NCI-H2196 treated with DMSO at 0.1 percent for 48 hours (cell line): ENCODE results near the gene RIPOR3.

ENCODE experiments used
- DNase-seq: peaks from one replicate; lab custom pipeline; 2025; ENCODE audit not compliant: unreplicated experiment; lab: John Stamatoyannopoulos, UW

RIPOR3 gene, protein sequence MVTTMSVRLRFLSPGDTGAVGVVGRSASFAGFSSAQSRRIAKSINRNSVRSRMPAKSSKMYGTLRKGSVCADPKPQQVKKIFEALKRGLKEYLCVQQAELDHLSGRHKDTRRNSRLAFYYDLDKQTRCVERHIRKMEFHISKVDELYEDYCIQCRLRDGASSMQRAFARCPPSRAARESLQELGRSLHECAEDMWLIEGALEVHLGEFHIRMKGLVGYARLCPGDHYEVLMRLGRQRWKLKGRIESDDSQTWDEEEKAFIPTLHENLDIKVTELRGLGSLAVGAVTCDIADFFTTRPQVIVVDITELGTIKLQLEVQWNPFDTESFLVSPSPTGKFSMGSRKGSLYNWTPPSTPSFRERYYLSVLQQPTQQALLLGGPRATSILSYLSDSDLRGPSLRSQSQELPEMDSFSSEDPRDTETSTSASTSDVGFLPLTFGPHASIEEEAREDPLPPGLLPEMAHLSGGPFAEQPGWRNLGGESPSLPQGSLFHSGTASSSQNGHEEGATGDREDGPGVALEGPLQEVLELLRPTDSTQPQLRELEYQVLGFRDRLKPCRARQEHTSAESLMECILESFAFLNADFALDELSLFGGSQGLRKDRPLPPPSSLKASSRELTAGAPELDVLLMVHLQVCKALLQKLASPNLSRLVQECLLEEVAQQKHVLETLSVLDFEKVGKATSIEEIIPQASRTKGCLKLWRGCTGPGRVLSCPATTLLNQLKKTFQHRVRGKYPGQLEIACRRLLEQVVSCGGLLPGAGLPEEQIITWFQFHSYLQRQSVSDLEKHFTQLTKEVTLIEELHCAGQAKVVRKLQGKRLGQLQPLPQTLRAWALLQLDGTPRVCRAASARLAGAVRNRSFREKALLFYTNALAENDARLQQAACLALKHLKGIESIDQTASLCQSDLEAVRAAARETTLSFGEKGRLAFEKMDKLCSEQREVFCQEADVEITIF

DNA sequence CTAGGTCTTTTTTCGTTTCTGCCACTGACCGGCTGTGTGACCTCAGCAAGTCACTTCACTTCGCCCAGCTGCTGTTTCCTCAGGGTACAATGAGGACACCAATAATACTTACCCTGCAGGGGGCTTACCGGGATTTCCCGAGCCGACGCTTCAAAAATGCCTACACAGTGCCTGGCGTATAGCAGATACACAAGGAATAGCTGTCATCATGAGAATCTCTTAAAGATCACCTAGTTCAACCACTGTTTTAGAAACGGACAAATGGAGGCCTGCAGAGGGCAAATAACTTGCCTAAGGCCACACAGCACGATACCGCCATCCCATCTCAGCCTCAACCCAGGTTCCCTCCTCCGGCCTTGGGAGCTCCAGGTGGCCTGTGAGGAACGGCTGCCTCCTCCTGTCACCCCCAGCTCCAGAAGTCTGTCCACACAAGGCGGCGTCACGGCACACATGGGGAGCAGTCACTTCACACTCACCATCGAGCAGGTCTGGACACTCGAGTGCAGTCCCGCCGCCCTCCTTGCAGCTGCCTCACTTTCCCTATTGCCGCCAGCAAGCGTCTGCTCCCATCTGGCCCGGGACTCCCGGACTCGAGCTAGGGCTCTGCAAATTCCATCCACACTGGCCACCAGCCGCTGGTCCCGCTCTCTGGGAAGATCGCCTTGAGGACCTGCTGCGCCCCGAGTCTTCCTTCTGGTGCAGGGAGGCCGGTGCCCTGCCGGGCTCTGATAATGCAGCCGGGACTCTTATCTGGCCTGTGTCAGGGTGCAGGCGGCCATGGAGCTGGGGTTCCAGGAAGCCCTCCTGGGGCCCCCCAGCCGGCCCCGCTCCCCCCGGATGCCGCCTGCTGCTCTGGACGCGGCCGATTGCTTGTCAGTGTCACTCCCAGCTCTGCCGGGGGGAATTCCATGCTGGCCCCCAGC lies at the start of gene RIPOR3:
TSS of gene RIPOR3 (minus strand) at position 893 of the 923 bp plus-strand sequence. CDS start at position 479, 414 bp downstream.
- no peak for DNase-seq

DNA sequence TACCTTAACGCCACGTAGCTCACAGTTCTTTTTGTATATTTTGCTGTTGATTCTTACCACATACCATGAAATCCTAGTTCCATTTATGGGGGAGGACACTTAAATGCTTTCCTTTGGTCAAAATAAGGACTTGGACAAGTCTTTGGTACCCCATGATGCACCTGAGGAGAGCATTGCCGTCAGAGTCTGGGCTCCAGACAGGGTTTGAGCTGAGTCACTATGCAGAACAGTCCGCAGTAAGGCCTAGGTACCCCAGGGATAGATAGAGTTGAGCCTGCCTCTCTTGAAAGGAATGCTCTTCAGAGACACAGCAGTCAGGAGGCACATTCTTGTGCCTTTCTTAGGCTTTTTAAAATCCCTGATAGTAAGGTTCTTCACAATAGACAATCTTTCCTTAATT lies 46.0 kb upstream of the RIPOR3 start:
- DNase-seq = no peak

DNA sequence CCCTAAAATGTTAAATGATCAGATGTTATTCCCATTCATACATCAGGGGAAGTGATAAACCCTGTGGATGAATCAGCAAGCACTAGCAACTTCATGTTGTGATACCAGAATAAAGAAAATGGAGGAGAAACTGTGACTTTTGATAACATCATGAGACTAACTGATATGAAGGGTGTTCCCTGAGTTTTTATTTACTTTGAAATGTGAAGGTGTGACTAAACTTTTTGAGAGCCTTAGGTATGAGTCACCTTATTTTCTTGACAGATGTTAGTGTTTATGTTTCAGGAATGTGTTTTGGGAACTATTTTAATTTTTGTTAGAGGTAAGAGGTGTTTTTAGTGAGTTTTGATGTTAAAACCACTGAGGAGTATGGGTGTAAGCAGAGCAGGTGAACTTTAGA lies 44.5 kb upstream of the RIPOR3 start:
- no peak for DNase-seq

DNA sequence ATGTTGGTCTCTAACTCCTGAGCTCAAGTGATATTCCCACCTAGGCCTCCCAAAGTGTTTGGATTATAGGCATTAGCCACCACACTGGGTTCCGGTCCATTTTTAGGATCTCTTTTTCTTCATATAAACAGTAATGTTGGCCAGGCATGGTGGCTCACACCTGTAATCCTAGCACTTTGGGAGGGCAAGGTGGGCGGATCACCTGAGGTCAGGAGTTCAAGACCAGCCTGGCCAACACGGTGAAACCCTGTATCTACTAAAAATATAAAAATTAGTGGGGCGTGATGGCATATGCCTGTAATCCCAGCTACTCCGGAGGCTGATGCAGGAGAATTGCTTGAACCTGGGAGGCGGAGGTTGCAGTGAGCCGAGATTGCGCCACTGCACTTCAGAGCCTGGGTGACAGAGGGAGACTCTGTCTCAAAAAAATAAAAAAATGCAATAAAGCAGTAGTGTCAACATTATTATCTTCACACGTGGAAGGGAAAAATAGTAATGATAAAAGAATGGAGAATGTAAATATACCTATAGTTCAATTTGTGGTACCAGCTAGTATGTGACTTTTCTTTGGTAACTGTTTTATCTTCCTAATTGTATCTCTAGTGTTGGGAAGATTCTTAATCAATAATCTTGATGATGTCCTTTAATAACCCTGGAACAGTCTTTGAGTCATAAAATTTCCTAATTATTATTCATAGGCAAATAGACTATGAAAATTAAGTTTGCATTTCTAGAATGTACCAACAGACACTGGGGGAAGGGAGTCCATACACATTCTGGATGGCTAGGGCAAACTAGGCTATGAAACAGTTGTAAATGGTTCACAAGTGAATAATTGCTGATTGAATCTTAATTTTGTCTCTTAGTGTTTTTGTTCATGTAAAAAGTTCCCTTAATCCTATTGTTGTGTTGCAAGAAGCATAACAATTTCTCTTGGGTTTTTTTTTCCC lies 43.7 kb upstream of the RIPOR3 start:
- DNase-seq = no peak

DNA sequence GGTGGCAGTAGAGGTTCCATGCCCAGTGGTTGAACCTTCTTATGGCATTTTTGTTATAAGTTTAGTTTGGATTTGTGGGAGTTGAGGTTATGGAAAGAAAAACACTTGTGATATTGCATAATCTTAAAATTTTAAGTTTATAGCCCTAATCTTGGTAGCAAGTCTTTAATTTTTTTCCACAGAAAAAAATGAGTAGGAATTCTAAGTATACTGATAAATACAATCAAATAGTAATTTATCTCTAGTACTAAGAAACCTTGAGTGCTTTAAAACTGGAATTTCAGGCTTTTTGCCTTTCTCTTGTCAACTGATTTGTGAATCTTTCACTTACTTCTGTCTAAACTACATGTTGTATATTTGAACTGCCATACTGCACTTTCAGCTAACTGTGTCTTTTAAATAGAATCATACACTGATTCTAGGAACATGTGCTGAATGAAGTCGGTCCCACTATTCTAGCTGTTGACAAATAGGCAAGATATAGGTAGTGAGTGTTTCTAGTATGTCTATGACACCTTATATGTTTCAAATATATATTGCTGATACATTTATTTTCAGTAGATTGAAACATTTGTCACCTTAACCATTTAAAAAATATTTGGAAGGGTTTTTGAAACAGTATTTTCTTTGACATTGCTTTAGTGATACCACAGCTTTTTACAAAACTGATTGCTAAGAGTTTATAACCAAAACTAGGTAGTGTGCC lies 42.5 kb upstream of the RIPOR3 start:
- DNase-seq = no peak

DNA sequence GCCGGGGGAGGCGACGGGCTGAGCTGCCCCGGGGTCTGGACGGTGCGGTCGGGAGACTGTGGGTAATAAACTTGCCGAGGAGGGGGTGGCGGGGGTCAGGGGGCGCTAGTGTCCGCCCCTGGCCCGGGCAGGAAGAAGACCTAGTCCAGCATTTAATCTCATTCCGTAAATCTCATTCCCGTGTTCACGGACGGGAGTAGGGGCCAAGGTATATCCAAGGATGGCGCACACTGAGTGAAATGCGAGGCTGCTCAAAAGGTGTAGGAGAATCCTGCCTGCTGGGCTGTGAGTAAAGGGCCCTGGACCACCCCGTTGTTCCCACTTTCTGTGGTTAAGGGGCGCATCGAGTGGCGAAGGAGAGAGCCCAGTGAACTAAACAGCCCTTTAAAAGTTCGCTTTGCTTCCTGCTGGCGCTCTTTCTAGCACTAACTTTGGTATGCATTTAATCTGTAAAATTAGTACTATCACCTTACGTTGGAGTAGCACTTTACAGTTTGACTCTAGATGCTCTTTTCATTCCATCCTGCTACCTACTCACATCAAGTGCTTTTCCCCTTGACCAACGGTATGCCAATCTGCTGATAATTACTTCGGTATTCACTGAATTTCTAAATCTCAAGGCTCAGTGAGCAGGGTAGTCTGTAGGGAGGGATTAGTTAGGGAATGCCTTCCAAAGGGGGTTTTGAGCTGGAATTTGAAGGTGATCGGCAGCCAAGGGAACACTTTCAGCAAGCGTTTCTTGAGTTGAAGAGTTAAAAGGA lies 40.8 kb upstream of the RIPOR3 start:
- no peak for DNase-seq

DNA sequence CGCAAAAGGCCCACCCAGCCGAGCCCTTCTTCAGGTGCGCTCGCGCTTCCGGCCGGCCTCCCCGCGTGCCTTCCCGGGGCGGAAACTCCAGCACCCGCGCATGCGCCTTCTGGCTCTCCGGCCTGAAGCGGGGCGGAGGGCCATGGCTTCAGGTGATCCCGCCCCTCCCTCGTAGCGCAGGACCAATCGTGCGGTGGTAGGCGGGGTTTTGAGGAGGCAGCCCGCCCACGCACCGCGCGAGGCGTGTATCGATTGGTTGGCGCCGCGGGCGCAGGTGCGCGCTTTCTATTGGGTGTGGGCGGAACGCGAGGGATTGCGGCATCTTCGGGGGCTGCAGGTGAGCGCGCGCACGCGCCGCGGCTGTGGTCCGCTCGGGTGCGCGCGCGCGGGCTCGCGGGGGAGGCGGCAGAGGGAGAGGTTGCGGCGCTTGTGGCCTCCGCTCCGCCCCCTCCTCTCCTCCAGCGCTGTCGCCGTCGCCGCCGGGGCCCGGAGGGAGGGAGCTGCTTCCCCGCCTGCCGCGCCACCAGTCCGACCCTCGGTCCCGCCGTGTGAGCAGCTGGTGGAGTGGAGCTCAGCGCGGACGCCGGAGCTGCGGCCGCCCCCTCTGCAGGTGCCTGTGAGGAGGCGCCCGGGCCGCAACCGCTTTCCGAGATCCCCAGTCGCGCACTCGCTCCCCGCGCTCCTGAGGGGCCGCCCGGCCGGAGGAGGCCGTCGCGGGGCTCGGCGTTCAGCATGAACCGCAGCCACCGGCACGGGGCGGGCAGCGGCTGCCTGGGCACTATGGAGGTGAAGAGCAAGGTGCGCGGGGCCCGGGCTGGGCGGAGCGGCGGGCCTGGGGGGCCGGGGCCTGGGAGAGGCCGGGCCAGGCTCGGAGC lies 40.0 kb upstream of the RIPOR3 start, which contains the start of gene PARD6B:
TSS of gene PARD6B (plus strand) at position 526 of the 875 bp plus-strand sequence. CDS start at position 733, 207 bp downstream.
- DNase-seq = peak; percentile 99

DNA sequence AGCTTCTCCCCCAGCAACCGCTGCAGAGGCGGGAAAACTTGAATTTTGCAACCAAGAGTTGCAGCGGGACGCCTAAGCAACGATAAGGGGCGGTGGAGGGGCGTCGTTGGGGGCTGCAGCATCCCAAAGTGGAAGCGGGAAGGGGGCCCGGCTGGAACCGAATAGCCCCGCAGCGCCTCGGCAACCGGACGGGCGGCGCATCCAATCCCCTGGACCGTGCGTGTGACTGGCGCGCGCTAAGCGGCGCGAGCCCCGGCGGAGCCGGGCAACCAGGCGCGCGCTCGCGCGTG lies 39.4 kb upstream of the RIPOR3 start:
- DNase-seq = no peak

DNA sequence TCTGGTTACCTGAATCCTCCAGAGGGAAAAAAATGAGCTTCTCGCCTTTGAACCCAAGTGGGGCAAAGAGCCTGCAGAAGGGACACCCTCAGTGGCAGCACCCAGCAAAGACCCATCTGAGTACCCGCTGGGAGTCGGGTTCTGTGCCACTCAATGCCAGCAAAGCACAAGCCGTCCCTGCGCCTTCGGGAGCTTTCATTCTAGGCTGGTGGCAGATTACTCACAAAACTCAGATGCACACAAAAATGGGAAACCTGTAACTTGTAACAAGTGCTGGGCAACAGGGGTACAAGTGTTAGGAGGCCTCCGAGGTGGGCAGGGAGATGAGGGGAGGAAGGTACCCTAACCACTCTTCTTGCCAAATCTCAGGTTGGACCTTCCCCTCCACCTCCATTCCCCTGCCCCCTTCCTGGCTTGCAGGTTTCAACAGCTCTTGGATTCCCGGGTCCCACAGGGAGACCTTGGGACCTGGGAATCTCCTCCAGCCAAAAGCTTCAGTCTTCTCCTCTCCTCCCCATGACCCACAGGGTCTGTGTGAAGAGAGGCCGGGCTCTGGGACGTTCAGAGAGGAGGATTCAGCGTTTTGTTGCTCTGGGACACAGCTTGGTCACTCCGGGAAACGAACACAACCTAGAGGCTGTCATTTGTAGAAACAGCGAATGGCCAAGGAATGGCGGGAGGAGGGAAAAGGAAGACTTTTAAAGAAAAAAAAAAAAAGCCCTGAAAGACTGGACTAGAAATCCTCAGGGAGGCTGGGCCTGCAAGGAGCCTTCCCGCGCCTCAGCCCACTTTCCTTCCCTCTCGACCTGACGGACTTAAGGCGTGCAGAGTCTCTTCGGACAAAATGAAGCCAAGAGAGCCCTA lies 38.8 kb upstream of the RIPOR3 start:
- DNase-seq = no peak

DNA sequence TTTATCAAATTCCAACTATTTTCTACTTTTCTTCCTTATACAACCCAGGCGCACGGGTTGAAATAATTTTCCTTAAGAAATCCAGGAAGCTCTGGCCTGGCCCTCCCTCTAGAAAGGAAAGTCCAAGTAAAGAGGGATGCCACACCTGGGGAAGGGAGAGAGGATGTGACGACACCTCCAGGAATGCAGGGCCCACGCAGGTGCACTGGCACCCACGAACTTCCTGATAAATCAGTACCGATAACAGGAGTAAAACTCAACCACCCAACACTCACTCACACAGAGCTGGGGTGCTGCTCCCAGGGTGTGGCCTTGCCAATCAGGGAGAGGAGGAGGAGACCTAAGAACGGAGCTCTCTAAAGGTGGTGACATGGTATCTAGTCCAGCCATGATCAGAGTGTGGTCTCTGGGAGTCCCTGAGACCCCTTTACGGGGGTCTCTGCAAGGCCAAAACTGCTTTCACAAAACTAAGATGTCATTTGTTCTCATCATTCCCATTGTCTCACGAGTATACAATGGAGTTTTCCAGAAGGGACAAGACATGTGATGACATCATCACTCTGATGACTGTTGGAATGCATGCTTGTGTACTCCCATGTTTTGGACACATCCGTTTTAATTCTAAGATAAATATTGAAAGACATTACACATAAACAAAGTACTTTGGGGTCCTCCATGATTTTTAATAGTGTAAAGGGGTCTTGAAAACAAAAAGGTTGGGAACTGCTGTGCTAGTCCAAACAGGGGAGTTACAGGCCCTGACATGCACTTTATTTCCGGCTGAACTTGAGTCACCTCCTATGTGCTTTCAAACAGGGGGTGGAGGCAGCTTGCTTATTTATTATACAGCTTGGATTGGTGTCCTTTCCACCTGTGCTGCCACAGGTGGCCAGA lies 37.9 kb upstream of the RIPOR3 start:
- no peak for DNase-seq

DNA sequence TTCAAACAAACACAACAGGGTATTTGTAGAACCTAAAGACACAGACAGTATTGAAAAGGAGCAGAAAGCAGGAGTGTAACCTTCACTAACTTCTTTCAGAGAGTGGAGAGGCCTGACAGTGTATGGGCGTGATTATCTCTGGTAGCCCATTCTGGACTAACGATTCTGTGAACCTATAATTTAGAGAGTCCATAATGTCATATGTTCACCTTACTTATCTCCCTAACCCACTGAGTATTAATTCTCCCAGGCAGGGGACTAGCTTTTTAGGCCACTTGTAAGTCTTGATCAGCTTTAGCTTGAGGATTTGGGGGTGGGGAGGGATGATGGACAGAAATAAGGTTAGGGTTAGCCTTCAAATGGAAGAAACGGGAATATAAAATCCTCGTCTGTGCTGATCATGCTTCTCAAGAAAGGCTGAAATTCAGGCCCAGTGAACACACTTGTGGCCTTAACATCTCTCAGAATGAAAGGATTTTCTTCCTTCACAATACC lies 37.2 kb upstream of the RIPOR3 start:
- DNase-seq = no peak

DNA sequence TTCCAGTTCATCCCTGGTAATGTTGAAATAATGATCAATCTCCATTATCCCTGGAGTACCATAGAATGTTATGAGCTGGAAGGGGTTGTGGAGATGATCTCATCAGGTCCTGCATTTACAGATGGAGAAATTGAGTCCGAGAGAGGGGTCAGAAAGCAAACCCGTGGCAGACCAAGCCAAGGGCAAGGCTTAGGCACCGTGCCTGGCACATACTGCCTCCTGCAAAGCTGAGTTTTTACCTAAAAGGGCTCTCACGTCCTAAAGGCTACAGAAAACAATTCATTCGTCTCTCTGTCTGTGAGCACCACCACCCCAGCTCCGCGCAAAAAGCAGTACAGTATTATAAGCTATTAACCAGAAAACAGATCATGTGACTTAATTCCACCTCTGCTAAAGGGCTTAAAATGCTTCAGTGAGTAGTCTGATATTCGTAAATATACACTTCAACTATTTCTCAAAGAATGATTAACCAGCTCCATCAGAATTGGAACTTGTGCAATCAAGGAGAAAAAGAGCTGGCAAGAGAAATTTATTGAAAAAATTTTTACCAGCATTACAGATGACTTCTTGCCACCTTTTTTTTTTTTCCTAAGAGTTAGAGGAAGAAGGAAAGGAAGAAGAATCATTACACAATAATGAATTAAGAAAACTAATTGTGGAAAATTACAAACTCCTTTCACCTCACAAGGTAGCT lies 36.6 kb upstream of the RIPOR3 start:
- DNase-seq = no peak

DNA sequence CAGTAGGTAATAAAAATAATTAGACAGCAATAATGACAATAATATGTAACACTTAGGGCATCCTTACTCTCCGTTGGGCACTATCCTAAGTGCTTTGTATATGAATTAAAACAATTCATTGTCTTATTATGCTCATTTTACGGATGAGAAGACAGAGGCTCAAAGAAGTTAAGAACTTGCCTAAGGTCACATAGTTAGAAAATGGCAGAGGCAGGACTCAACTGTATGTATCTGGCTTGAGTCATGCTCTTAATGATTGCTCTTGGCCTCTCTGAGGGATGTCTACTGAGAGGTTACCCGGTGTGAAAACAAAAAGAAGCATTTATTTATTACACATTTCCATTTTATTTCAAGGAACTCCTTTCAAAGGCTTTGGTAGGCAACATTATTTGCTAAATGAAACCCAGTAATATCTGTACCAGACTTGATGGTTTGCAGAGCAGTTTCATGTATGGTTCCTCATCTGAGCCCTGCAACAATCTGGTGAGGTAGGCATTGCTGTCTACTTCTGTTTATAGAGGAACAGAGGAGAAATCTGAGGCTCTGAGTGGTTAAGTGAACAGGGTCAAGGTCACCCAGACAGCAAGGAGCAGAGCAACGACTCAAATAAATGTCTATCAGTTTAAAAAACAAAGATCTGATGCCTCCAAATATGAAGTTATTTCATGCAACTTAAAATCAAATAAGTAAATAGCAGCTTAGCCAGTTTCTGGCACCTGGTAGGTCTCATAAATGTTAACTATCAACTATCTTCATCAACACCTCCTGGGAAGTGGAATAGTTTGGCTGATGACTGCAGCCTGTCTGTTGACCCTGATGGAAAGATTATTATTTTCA lies 35.8 kb upstream of the RIPOR3 start:
- no peak for DNase-seq

DNA sequence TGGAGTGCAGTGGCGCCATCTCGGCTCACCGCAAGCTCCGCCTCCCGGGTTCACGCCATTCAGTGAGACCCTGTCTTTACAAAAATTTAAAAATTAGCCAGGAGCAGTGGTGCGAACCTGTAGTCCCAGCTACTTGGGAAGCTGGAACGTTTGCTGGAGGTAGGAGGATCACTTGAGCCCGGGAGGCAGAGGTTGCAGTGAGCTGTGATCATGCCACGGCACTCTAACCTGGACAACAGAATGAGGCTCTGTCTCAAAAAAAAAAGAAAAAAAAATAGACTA lies 34.3 kb upstream of the RIPOR3 start:
- no peak for DNase-seq
